Right hindlimb (tissue), 1 donor: Measurements from ENCODE around the gene ART3.

ENCODE experiments used
- DNase-seq: peaks from one replicate; pipeline ENCODE4 v3.0.0-alpha.2; 2018

Gene ART3

GRCh38 chr4:76148142-76148865 lies 73.8 kb downstream of the ART3 start, which contains the start of gene NUP54:
NUP54 (minus strand) TSS chr4:76148397; CDS start chr4:76148374, 23 bp downstream.
- peak; percentile 97 for DNase-seq

- DNase-seq = no peak
Observed at GRCh38 chr4:76153356-76153755, 78.8 kb downstream of the ART3 start.

- DNase-seq = no peak
Observed at GRCh38 chr4:76155979-76156378, 81.5 kb downstream of the ART3 start.

- DNase-seq = no peak
Observed at GRCh38 chr4:76156635-76157034, 82.1 kb downstream of the ART3 start.

- no peak for DNase-seq
Observed at GRCh38 chr4:76160355-76160754, 85.8 kb downstream of the ART3 start.
